ENCODE results near the gene ATP1A3.

ATP1A3 gene

GRCh38 chr19:42040031-42040430 lies 46.0 kb upstream of the ATP1A3 start:
- Histone ChIP-seq H4K20me1 (ENCODE audit: insufficient read depth, low read length) (no peaks in the 10 kb centered on the region), H3K9ac (ENCODE audit: low read length) (no peak overlapping the region), H3K27me3 (replicated peaks; ENCODE audit: insufficient read depth, low read length) (no peaks in the 10 kb centered on the region), H3K4me1 (ENCODE audit: low read length) (peaks cover 8% of the 10 kb centered on the region), H3K4me3 (ENCODE audit: low read length) (no peak overlapping the region), H3K9me2 (replicated peaks; ENCODE audit: insufficient read depth, low read length) (no peaks in the 10 kb centered on the region), H2AFZ (ENCODE audit: low read length) (no peak overlapping the region), H3K9me3 (replicated peaks; ENCODE audit: insufficient read depth, low read length) (no peaks in the 10 kb centered on the region), H3K79me2 (ENCODE audit: low read length) (no peaks in the 10 kb centered on the region), H3F3A (ENCODE audit: insufficient read depth, low read length) (peaks cover 8% of the 10 kb centered on the region), H3K27ac (ENCODE audit: low read length) (no peak overlapping the region), H3K4me2 (ENCODE audit: low read depth, low read length) (no peak overlapping the region), H3K36me3 (replicated peaks; ENCODE audit: insufficient read depth, low read length) (no peaks in the 10 kb centered on the region)
- no peak for DNase-seq
- TF ChIP-seq EZH2phosphoT487 (IDR thresholded peaks at IDR 0.05; ENCODE audit: low read length) (no peak), EZH2 (optimal IDR thresholded peaks at IDR 0.05; ENCODE audit: low read depth, low read length) (no peak), CTCF (IDR thresholded peaks at IDR 0.05; ENCODE audit: low read length) (no peak)

- DNase-seq, result no peak
- H2AFZ ChIP-seq (ENCODE audit: low read length), result no peak overlapping the region
- H3K9me3 ChIP-seq (replicated peaks; ENCODE audit: insufficient read depth, low read length), result no peaks in the 10 kb centered on the region
- H3K9ac ChIP-seq (ENCODE audit: low read length), result no peak overlapping the region
- H3K27me3 ChIP-seq (replicated peaks; ENCODE audit: insufficient read depth, low read length), result 0 out of 2 replicates have a peak, but pooled peaks cover 4% of the 10 kb centered on the region
- peaks cover 12% of the 10 kb centered on the region for H3K4me1 ChIP-seq (ENCODE audit: low read length)
- TF ChIP-seq EZH2phosphoT487 (IDR thresholded peaks at IDR 0.05; ENCODE audit: low read length) (no peak), CTCF (IDR thresholded peaks at IDR 0.05; ENCODE audit: low read length) (no peak), EZH2 (optimal IDR thresholded peaks at IDR 0.05; ENCODE audit: low read depth, low read length) (no peak)
- peaks cover 3% of the 10 kb centered on the region; the same call in 1 of the 2 replicates for H3F3A ChIP-seq (ENCODE audit: insufficient read depth, low read length)
- H3K4me3 ChIP-seq (ENCODE audit: low read length), result no peak overlapping the region
- H3K9me2 ChIP-seq (replicated peaks; ENCODE audit: insufficient read depth, low read length), result no peaks in the 10 kb centered on the region
- H3K79me2 ChIP-seq (ENCODE audit: low read length), result no peaks in the 10 kb centered on the region
- no peaks in the 10 kb centered on the region for H3K36me3 ChIP-seq (replicated peaks; ENCODE audit: insufficient read depth, low read length)
- H3K4me2 ChIP-seq (ENCODE audit: low read depth, low read length), result no peak overlapping the region
- no peak overlapping the region for H3K27ac ChIP-seq (ENCODE audit: low read length)
- H4K20me1 ChIP-seq (ENCODE audit: insufficient read depth, low read length), result no peaks in the 10 kb centered on the region
Measured at GRCh38 chr19:42038666-42039065, 44.6 kb upstream of the ATP1A3 start.

GRCh38 chr19:42037649-42038048 lies 43.6 kb upstream of the ATP1A3 start:
- Histone ChIP-seq H3K27ac (ENCODE audit: low read length) (no peak overlapping the region), H3K4me1 (ENCODE audit: low read length) (peaks cover 6% of the 10 kb centered on the region), H3K9me3 (replicated peaks; ENCODE audit: insufficient read depth, low read length) (no peaks in the 10 kb centered on the region), H3K4me3 (ENCODE audit: low read length) (no peak overlapping the region), H4K20me1 (ENCODE audit: insufficient read depth, low read length) (no peaks in the 10 kb centered on the region), H3K9me2 (replicated peaks; ENCODE audit: insufficient read depth, low read length) (no peaks in the 10 kb centered on the region), H3K36me3 (replicated peaks; ENCODE audit: insufficient read depth, low read length) (no peaks in the 10 kb centered on the region), H3K27me3 (replicated peaks; ENCODE audit: insufficient read depth, low read length) (0 out of 2 replicates have a peak, but pooled peaks cover 11% of the 10 kb centered on the region), H3F3A (ENCODE audit: insufficient read depth, low read length) (no peaks in the 10 kb centered on the region), H2AFZ (ENCODE audit: low read length) (no peak overlapping the region), H3K79me2 (ENCODE audit: low read length) (no peaks in the 10 kb centered on the region), H3K4me2 (ENCODE audit: low read depth, low read length) (no peak overlapping the region), H3K9ac (ENCODE audit: low read length) (no peak overlapping the region)
- DNase-seq, result no peak
- TF ChIP-seq EZH2 (optimal IDR thresholded peaks at IDR 0.05; ENCODE audit: low read depth, low read length) (no peak), CTCF (IDR thresholded peaks at IDR 0.05; ENCODE audit: low read length) (no peak), EZH2phosphoT487 (IDR thresholded peaks at IDR 0.05; ENCODE audit: low read length) (no peak)
